ENCODE data around the gene SRPK2. TPM values are rescaled to one million over a fixed set of nuclear protein-coding genes. Genes with fewer than 3 reads are reported as not detected.

Gene SRPK2
- total and polyA plus RNA-seq, 8 donors = 7.6 to 109 (median 24.4) TPM

DNA sequence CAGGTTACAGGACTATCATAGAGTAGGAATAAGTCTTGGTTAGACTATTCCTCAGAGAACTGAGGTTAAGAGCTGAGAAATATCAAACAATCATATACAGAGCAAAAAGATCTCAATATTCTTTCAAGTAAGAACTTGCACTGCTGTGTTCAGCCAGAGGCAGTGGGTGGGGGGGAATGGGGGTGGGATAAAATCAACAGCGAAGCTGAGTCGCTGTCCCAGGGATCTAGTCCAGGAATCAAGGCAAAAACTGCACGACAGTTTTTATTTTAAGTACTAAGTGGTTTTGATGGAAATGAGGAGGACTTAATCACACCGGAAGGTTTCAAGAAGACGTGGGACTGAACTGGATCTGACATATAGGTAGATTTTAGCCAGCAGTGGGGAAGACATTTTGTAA lies 159.1 kb downstream of the SRPK2 start:
- H3K27me3 ChIP-seq = no peaks in the 10 kb centered on the region
- H3K4me3 ChIP-seq = no peak overlapping the region
- H3K9me3 ChIP-seq = no peaks in the 10 kb centered on the region
- no peak for TF ChIP-seq POLR2A (IDR thresholded peaks at IDR 0.05)
- TF ChIP-seq, protein P1, sequence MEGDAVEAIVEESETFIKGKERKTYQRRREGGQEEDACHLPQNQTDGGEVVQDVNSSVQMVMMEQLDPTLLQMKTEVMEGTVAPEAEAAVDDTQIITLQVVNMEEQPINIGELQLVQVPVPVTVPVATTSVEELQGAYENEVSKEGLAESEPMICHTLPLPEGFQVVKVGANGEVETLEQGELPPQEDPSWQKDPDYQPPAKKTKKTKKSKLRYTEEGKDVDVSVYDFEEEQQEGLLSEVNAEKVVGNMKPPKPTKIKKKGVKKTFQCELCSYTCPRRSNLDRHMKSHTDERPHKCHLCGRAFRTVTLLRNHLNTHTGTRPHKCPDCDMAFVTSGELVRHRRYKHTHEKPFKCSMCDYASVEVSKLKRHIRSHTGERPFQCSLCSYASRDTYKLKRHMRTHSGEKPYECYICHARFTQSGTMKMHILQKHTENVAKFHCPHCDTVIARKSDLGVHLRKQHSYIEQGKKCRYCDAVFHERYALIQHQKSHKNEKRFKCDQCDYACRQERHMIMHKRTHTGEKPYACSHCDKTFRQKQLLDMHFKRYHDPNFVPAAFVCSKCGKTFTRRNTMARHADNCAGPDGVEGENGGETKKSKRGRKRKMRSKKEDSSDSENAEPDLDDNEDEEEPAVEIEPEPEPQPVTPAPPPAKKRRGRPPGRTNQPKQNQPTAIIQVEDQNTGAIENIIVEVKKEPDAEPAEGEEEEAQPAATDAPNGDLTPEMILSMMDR (IDR thresholded peaks at IDR 0.05) = no peak
- no peak for TF ChIP-seq POLR2AphosphoS5 (IDR thresholded peaks at IDR 0.05)
- no peak for TF ChIP-seq EP300 (IDR thresholded peaks at IDR 0.05)
- intact Hi-C loops (cut with DNase I; ENCODE audit: low total_unique reads) = no loop called here
- DNase-seq = no peak
- peaks cover 0 to 14% (median 2%) of the 10 kb centered on the region in 4 donors for H3K36me3 ChIP-seq
- no peak overlapping the region for H3K27ac ChIP-seq
- WGBS, 5 donors = 76 to 93% (median 85%) methylated on average over 5 of the region's 5 CpGs
- H3K4me1 ChIP-seq = peaks cover 0 to 24% (median 6%) of the 10 kb centered on the region in 4 donors

DNA sequence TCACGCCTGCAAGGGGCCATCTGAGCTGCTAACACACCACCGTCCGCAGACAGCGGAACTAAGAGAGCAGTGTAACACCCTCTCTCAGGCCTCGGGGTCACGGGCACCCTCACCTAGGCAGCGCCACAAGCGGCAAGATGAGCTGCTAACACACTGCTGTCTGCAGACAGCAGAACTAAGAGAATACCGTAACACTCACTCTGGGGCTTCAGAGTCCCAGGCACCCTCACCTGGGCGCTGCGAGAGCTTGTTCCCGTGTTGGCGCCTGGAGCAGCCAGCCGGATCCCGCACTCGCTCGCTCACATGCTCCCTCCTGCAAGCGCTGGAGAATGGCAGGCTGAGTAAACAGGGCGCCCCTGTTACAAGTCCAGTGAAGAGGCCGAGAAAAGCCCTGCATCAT lies 160.2 kb downstream of the SRPK2 start:
- TF ChIP-seq EP300 (IDR thresholded peaks at IDR 0.05) (no peak), POLR2A (IDR thresholded peaks at IDR 0.05) (no peak), POLR2AphosphoS5 (IDR thresholded peaks at IDR 0.05) (no peak)
- TF ChIP-seq, protein P1 (IDR thresholded peaks at IDR 0.05) = no peak
- no peak for DNase-seq

GRCh38 chr7:105227391-105227790 lies 161.3 kb downstream of the SRPK2 start:
- Histone ChIP-seq H3K27ac (no peak overlapping the region), H3K27me3 (no peaks in the 10 kb centered on the region), H3K36me3 (peaks cover 0 to 14% (median 2%) of the 10 kb centered on the region in 4 donors), H3K4me1 (peaks cover 0 to 26% (median 7%) of the 10 kb centered on the region in 4 donors), H3K4me3 (no peak overlapping the region), H3K9me3 (no peaks in the 10 kb centered on the region)
- TF ChIP-seq POLR2AphosphoS5 (IDR thresholded peaks at IDR 0.05) = no peak
- TF ChIP-seq EP300 (IDR thresholded peaks at IDR 0.05) = no peak
- WGBS, 5 donors = 90 to 95% (median 93%) methylated on average over 2 of the region's 2 CpGs
- DNase-seq = no peak
- intact Hi-C loops (cut with DNase I; ENCODE audit: low total_unique reads) = no loop called here

More for the DNA sequence above, 160.2 kb downstream of the SRPK2 start:
- intact Hi-C loops (cut with DNase I; ENCODE audit: low total_unique reads) = no loop called here
- Histone ChIP-seq H3K9me3 (no peaks in the 10 kb centered on the region), H3K36me3 (peaks cover 0 to 14% (median 2%) of the 10 kb centered on the region in 4 donors), H3K27me3 (no peaks in the 10 kb centered on the region), H3K27ac (no peak overlapping the region), H3K4me1 (peaks cover 0 to 24% (median 7%) of the 10 kb centered on the region in 4 donors), H3K4me3 (no peak overlapping the region)
- 87 to 93% (median 92%) methylated on average over 20 of the region's 20 CpGs for WGBS, 5 donors

DNA sequence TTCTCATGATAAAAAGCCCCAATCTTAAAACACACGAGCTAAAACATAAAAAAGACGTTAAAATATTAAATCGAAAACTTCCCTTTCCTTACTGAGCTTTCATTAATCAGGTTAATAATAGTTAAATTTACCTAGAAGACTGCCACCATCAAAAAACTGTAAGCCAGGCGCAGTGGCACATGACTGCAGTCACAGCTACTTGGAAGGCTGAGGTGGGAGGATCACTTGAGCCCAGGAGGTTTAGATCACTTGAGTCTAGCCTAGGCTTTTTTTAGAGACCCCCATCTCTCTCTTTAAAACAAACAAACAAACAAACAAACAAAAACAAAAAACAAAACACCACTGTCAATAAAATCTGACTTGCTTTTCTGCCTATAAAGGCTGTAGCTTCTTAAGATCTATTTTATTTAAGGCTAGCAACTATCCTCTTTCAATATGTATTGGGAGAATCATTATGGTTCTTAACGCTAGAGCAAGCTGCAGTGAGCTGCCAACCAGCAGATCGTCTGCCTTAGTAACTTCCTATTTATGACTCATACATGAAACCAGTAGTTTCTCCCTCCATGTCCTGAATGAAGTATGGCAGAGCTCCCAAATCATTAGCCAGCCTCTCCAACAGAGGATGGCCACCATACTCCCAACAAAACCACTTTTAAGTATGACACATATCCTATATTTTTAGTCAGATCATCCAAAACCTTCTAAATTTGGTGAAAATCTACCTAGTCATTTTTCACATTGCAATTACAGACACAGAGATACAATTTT lies 163.7 kb downstream of the SRPK2 start:
- Histone ChIP-seq H3K27me3 (no peaks in the 10 kb centered on the region), H3K9me3 (no peaks in the 10 kb centered on the region), H3K4me3 (no peak overlapping the region), H3K4me1 (peaks cover 0 to 38% (median 13%) of the 10 kb centered on the region in 4 donors), H3K27ac (no peak overlapping the region), H3K36me3 (peaks cover 0 to 8% (median 0%) of the 10 kb centered on the region in 4 donors)
- TF ChIP-seq POLR2A (IDR thresholded peaks at IDR 0.05) = no peak
- no peak for TF ChIP-seq EP300 (IDR thresholded peaks at IDR 0.05)
- intact Hi-C loops (cut with DNase I; ENCODE audit: low total_unique reads) = no loop called here
- WGBS, 5 donors = 53 to 61% (median 59%) methylated on average over 6 of the region's 6 CpGs
- DNase-seq = peak in 1 of 2 donors; percentile 56

DNA sequence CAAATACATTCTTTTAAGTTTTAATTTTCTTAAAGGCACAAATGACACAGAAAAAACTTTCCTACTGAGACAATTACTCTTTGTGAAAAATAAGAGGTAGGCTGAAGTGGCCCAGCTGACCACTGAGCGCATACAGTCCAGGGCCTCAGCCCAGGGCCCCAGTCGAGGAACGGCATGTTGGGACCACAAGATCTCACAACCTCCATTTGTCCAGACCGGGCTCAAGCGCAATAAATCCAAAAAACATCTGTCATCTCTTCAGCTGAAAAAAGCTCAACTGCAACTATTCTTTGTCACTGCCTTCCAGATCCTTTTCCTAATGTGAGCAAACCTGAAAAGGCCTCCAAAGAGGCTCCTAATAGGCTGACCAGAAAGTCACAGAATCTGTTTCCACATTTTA lies 165.8 kb downstream of the SRPK2 start:
- 78 to 91% (median 88%) methylated on average over 5 of the region's 5 CpGs for WGBS, 5 donors
- intact Hi-C loops (cut with DNase I; ENCODE audit: low total_unique reads) = no loop called here
- H3K4me1 ChIP-seq = peaks cover 0 to 50% (median 25%) of the 10 kb centered on the region in 4 donors
- H3K27ac ChIP-seq = no peak overlapping the region
- H3K4me3 ChIP-seq = no peak overlapping the region
- H3K36me3 ChIP-seq = no peaks in the 10 kb centered on the region
- no peaks in the 10 kb centered on the region for H3K9me3 ChIP-seq
- TF ChIP-seq EP300 (IDR thresholded peaks at IDR 0.05) (no peak), POLR2A (IDR thresholded peaks at IDR 0.05) (no peak), POLR2AphosphoS5 (IDR thresholded peaks at IDR 0.05) (no peak)
- TF ChIP-seq, protein P1 (IDR thresholded peaks at IDR 0.05) = no peak
- no peaks in the 10 kb centered on the region for H3K27me3 ChIP-seq
- no peak for DNase-seq
